ENCODE data around the gene CYP27B1. TPM values are rescaled to one million over a fixed set of nuclear protein-coding genes. Genes with fewer than 3 reads are reported as not detected.

The CYP27B1 gene
- polyA plus RNA-seq, 1 experiment = 0.29 TPM

DNA sequence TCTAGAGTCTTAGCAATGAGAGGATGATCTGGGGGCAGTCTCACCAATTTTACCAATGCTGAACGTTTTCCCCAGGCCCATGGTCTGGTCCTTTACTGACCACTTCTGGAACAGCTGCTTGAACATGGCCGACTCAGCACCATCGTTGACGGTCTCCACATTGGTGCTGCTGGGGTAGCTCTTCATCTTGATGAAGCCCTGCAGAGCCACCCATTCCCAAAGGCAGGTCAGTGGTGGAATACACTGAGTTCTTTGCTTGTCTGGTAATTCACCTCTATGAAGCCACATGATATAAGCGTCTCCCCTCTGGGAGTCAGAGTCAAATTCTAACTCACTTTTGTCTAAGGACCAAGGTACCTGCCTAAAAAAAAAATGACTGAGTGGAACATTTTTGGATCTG lies 41.5 kb upstream of the CYP27B1 start:
- POLR2A ChIA-PET = no interaction called here

GRCh38 chr12:57807285-57807684 lies 40.4 kb upstream of the CYP27B1 start:
- TF ChIP-seq, protein P1, sequence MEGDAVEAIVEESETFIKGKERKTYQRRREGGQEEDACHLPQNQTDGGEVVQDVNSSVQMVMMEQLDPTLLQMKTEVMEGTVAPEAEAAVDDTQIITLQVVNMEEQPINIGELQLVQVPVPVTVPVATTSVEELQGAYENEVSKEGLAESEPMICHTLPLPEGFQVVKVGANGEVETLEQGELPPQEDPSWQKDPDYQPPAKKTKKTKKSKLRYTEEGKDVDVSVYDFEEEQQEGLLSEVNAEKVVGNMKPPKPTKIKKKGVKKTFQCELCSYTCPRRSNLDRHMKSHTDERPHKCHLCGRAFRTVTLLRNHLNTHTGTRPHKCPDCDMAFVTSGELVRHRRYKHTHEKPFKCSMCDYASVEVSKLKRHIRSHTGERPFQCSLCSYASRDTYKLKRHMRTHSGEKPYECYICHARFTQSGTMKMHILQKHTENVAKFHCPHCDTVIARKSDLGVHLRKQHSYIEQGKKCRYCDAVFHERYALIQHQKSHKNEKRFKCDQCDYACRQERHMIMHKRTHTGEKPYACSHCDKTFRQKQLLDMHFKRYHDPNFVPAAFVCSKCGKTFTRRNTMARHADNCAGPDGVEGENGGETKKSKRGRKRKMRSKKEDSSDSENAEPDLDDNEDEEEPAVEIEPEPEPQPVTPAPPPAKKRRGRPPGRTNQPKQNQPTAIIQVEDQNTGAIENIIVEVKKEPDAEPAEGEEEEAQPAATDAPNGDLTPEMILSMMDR (IDR thresholded peaks at IDR 0.05; ENCODE audit: low read depth, low read length) = no peak
- no peaks in the 10 kb centered on the region for H3K9me3 ChIP-seq (ENCODE audit: control insufficient read depth, insufficient read depth, low read length)
- ChIA-PET POLR2A (interaction anchor here (1.1 kb wide), 1 partner anchor 63 kb away, joined by 6 read pairs; no protein-coding TSS in a partner anchor), CTCF (interaction anchor here (0.6 to 6.3 kb wide), 4 partner anchors 24 to 99 kb away, joined by 3 to 124 read pairs (median 6); partner anchors contain the start of gene TSFM)
- H3K4me3 ChIP-seq (ENCODE audit: low read depth, low read length) = no peak overlapping the region
- H3K27ac ChIP-seq (ENCODE audit: low read depth, low read length) = no peak overlapping the region
- no peaks in the 10 kb centered on the region for H3K27me3 ChIP-seq (ENCODE audit: control insufficient read depth, insufficient read depth, low read length)
- no peak for DNase-seq (ENCODE audit: low read depth, low spot score)

More for the DNA sequence above, 41.5 kb upstream of the CYP27B1 start:
- Histone ChIP-seq H3K4me3 (ENCODE audit: low read depth, low read length) (no peak overlapping the region), H3K27me3 (ENCODE audit: control insufficient read depth, insufficient read depth, low read length) (no peaks in the 10 kb centered on the region), H3K27ac (ENCODE audit: low read depth, low read length) (no peak overlapping the region), H3K9me3 (ENCODE audit: control insufficient read depth, insufficient read depth, low read length) (no peaks in the 10 kb centered on the region)
- CTCF ChIA-PET = interaction anchor here (1.4 to 2.1 kb wide), 2 partner anchors 96 to 98 kb away, joined by 4 to 7 read pairs; no protein-coding TSS in a partner anchor
- TF ChIP-seq, protein P1 (IDR thresholded peaks at IDR 0.05; ENCODE audit: low read depth, low read length) = no peak
- no peak for DNase-seq (ENCODE audit: low read depth, low spot score)

- ChIA-PET POLR2A (interaction anchor here (1.1 kb wide), 1 partner anchor 63 kb away, joined by 6 read pairs; no protein-coding TSS in a partner anchor), CTCF (interaction anchor here (6.3 kb wide), 1 partner anchor 98 kb away, joined by 124 read pairs; no protein-coding TSS in a partner anchor)
- DNase-seq (ENCODE audit: low read depth, low spot score) = no peak
- no peaks in the 10 kb centered on the region for H3K9me3 ChIP-seq (ENCODE audit: control insufficient read depth, insufficient read depth, low read length)
- H3K27ac ChIP-seq (ENCODE audit: low read depth, low read length) = no peak overlapping the region
- H3K27me3 ChIP-seq (ENCODE audit: control insufficient read depth, insufficient read depth, low read length) = no peaks in the 10 kb centered on the region
- TF ChIP-seq, protein P1 (IDR thresholded peaks at IDR 0.05; ENCODE audit: low read depth, low read length) = no peak
- no peak overlapping the region for H3K4me3 ChIP-seq (ENCODE audit: low read depth, low read length)
These were observed 39.8 kb upstream of the CYP27B1 start for GRCh38 chr12:57806677-57807076.

DNA sequence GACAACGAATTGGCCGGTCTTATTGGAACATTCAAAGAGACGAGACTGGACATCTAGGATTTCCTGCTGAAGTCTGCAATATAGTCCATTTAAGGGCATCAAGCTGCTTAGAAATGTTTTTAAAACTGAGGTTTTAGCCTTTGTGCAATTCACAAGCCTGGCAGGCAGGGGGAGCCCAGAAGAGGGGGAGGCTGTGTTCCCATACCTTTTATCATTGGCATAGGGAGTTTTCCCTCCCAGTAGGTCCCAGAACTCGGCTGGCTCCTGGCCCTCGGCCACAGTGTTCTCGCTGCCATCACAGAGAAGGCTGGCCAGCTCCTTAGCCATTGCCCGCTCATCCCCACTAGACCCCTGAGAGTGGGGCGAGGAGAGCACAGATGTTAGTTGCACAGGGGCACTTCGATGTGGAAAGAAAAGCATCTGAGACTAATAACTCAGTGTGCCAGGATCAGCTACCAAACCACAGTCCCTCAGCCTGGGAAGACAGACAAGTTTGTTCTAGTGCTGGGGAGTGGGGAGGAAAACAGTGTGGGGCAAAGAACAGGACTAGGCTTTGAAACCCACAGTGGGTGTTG lies 36.5 kb upstream of the CYP27B1 start:
- DNase-seq (ENCODE audit: low read depth, low spot score) = no peak
- no peak overlapping the region for H3K27ac ChIP-seq (ENCODE audit: low read depth, low read length)
- no peaks in the 10 kb centered on the region for H3K9me3 ChIP-seq (ENCODE audit: control insufficient read depth, insufficient read depth, low read length)
- POLR2A ChIA-PET = interaction anchor here (1.1 kb wide), 1 partner anchor 41 kb away, joined by 3 read pairs; no protein-coding TSS in a partner anchor
- TF ChIP-seq, protein P1 (IDR thresholded peaks at IDR 0.05; ENCODE audit: low read depth, low read length) = peak; percentile 86
- CTCF ChIA-PET = interaction anchor here (0.6 to 6.3 kb wide), 18 partner anchors 9 to 116 kb away, joined by 3 to 124 read pairs (median 6); partner anchors contain the start of gene AVIL
- H3K4me3 ChIP-seq (ENCODE audit: low read depth, low read length) = no peak overlapping the region
- H3K27me3 ChIP-seq (ENCODE audit: control insufficient read depth, insufficient read depth, low read length) = no peaks in the 10 kb centered on the region

DNA sequence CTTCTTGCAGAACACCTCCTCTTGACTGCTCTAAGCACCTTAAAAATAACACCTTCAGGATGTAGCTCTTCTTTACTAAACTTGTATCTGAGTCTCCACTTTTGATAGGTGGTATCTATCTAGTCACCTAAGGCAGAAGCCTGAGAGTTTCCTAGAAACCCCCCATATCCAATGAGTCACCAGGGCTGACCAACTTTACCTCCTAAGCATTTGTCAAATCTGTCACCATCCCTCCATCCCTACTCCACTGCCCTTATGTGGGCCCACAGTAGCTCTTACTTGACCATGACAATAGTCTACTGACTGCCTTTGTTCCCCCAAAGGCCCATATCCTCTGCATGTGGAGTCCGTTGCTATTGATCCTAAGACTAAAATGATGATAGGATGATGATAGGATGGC lies 35.7 kb upstream of the CYP27B1 start:
- Histone ChIP-seq H3K27ac (ENCODE audit: low read depth, low read length) (no peak overlapping the region), H3K4me3 (ENCODE audit: low read depth, low read length) (no peak overlapping the region), H3K27me3 (ENCODE audit: control insufficient read depth, insufficient read depth, low read length) (no peaks in the 10 kb centered on the region), H3K9me3 (ENCODE audit: control insufficient read depth, insufficient read depth, low read length) (no peaks in the 10 kb centered on the region)
- ChIA-PET CTCF (interaction anchor here (0.8 to 6.3 kb wide), 19 partner anchors 9 to 117 kb away, joined by 3 to 124 read pairs (median 6); partner anchors contain the start of genes AVIL and TSFM), POLR2A (interaction anchor here (1.1 kb wide), 1 partner anchor 42 kb away, joined by 3 read pairs; no protein-coding TSS in a partner anchor)
- no peak for DNase-seq (ENCODE audit: low read depth, low spot score)
- TF ChIP-seq, protein P1 (IDR thresholded peaks at IDR 0.05; ENCODE audit: low read depth, low read length) = no peak

Data from AG04450 (cell line).